Measurements from ENCODE around the gene CD4.

Gene CD4

DNA sequence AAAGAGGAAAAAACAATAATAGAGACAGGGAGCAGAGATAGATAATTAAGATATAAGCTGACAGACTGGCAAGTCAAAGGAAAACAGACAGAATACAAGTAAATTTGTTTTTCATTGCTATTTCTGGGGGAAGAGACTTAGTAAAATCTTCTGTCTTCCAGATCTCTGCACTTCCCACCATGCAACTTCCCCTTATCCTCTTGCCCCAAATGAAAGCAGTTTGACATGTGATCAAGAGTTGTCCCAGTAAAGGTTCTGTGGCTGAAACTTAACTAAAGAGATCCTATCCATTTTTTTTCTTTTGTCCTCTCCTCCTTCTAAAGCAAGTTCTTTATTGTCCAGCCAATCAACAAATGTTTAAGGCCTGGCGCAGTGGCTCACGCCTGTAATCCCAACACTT lies 34.9 kb upstream of the CD4 start:
- no peak overlapping the region for H3K4me3 ChIP-seq (ENCODE audit: low read depth, low read length)
- peaks cover 14 to 28% of the 10 kb centered on the region in 2 experiments; a peak in 2 of 3 replicates for H3K36me3 ChIP-seq (ENCODE audit: control insufficient read depth in 2 of 2, insufficient read depth in 1 of 2, low read length in 2 of 2)
- ChIA-PET CTCF (interaction anchor here (0.6 to 5.6 kb wide), 25 partner anchors 8 to 143 kb away, joined by 3 to 140 read pairs (median 6); partner anchors contain the start of genes CDCA3, COPS7A, GPR162 and PTMS), POLR2A (interaction anchor here (1.1 to 4.2 kb wide), 11 partner anchors 12 to 118 kb away, joined by 3 to 79 read pairs (median 14); partner anchors contain the start of genes CDCA3, LAG3, P3H3 and PTMS)
- 0 out of 2 replicates have a peak, but pooled peaks cover 2% of the 10 kb centered on the region for H3K4me1 ChIP-seq (ENCODE audit: control insufficient read depth, insufficient read depth, low read length)
- H3K27ac ChIP-seq (ENCODE audit: extremely low read depth, low read depth, low read length): no peak overlapping the region
- H3K9me3 ChIP-seq (ENCODE audit: control insufficient read depth, insufficient read depth, low read depth, low read length): no peaks in the 10 kb centered on the region
- no peak for TF ChIP-seq ZNF548 (tag by site-specific recombination; IDR thresholded peaks at IDR 0.05)
- no peak for TF ChIP-seq ZNF426 (tag by site-specific recombination; IDR thresholded peaks at IDR 0.05)
- TF ChIP-seq, protein P1, sequence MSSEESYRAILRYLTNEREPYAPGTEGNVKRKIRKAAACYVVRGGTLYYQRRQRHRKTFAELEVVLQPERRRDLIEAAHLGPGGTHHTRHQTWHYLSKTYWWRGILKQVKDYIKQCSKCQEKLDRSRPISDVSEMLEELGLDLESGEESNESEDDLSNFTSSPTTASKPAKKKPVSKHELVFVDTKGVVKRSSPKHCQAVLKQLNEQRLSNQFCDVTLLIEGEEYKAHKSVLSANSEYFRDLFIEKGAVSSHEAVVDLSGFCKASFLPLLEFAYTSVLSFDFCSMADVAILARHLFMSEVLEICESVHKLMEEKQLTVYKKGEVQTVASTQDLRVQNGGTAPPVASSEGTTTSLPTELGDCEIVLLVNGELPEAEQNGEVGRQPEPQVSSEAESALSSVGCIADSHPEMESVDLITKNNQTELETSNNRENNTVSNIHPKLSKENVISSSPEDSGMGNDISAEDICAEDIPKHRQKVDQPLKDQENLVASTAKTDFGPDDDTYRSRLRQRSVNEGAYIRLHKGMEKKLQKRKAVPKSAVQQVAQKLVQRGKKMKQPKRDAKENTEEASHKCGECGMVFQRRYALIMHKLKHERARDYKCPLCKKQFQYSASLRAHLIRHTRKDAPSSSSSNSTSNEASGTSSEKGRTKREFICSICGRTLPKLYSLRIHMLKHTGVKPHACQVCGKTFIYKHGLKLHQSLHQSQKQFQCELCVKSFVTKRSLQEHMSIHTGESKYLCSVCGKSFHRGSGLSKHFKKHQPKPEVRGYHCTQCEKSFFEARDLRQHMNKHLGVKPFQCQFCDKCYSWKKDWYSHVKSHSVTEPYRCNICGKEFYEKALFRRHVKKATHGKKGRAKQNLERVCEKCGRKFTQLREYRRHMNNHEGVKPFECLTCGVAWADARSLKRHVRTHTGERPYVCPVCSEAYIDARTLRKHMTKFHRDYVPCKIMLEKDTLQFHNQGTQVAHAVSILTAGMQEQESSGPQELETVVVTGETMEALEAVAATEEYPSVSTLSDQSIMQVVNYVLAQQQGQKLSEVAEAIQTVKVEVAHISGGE (tag by site-specific recombination; conservative IDR thresholded peaks at IDR 0.05; ENCODE audit: low read depth): no peak
- TF ChIP-seq WT1 (tag by site-specific recombination; IDR thresholded peaks at IDR 0.05): no peak
- TF ChIP-seq ZNF311 (tag by site-specific recombination; IDR thresholded peaks at IDR 0.05; ENCODE audit: borderline replicate concordance): no peak
- no peak for TF ChIP-seq ZSCAN23 (tag by site-specific recombination; IDR thresholded peaks at IDR 0.05)
- TF ChIP-seq, protein P2, sequence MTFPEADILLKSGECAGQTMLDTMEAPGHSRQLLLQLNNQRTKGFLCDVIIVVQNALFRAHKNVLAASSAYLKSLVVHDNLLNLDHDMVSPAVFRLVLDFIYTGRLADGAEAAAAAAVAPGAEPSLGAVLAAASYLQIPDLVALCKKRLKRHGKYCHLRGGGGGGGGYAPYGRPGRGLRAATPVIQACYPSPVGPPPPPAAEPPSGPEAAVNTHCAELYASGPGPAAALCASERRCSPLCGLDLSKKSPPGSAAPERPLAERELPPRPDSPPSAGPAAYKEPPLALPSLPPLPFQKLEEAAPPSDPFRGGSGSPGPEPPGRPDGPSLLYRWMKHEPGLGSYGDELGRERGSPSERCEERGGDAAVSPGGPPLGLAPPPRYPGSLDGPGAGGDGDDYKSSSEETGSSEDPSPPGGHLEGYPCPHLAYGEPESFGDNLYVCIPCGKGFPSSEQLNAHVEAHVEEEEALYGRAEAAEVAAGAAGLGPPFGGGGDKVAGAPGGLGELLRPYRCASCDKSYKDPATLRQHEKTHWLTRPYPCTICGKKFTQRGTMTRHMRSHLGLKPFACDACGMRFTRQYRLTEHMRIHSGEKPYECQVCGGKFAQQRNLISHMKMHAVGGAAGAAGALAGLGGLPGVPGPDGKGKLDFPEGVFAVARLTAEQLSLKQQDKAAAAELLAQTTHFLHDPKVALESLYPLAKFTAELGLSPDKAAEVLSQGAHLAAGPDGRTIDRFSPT (tag by site-specific recombination; IDR thresholded peaks at IDR 0.05): no peak
- TF ChIP-seq ZNF544 (tag by site-specific recombination; IDR thresholded peaks at IDR 0.05): no peak

GRCh38 chr12:6757028-6757690 lies 32.2 kb upstream of the CD4 start:
- TF ChIP-seq, protein P3, sequence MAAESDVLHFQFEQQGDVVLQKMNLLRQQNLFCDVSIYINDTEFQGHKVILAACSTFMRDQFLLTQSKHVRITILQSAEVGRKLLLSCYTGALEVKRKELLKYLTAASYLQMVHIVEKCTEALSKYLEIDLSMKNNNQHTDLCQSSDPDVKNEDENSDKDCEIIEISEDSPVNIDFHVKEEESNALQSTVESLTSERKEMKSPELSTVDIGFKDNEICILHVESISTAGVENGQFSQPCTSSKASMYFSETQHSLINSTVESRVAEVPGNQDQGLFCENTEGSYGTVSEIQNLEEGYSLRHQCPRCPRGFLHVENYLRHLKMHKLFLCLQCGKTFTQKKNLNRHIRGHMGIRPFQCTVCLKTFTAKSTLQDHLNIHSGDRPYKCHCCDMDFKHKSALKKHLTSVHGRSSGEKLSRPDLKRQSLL (tag by site-specific recombination; IDR thresholded peaks at IDR 0.05): peak; percentile 5; the same call in 1 of the 2 replicates
- TF ChIP-seq ZNF560 (tag by site-specific recombination; IDR thresholded peaks at IDR 0.05; ENCODE audit: borderline replicate concordance): no peak
- TF ChIP-seq PRDM1 (tag by site-specific recombination; IDR thresholded peaks at IDR 0.05): peak; percentile 57
- TF ChIP-seq KLF1 (tag by site-specific recombination; IDR thresholded peaks at IDR 0.05): peak; percentile 45; the same call in 1 of the 2 replicates
- TF ChIP-seq ZNF639 (tag by site-specific recombination; IDR thresholded peaks at IDR 0.05): no peak
- peak; percentile 90 for TF ChIP-seq ZNF366 (tag by site-specific recombination; conservative IDR thresholded peaks at IDR 0.05)
- TF ChIP-seq ZNF335 (tag by site-specific recombination; conservative IDR thresholded peaks at IDR 0.05): peak; percentile 64
- H3K9me3 ChIP-seq (ENCODE audit: control insufficient read depth, insufficient read depth, low read depth, low read length): no peaks in the 10 kb centered on the region
- H3K27ac ChIP-seq (ENCODE audit: extremely low read depth, low read depth, low read length): no peak overlapping the region
- H3K36me3 ChIP-seq (ENCODE audit: control insufficient read depth in 2 of 2, insufficient read depth in 1 of 2, low read length in 2 of 2): peaks cover 0 to under 1% of the 10 kb centered on the region in 2 experiments; a peak in 1 of 3 replicates
- ChIA-PET POLR2A (interaction anchor here (1.3 kb wide), 1 partner anchor 9 kb away, joined by 4 read pairs; the partner anchor contains the start of gene PTMS), CTCF (interaction anchor here (0.6 to 0.8 kb wide), 4 partner anchors 9 to 325 kb away, joined by 3 to 4 read pairs (median 4); no protein-coding TSS in a partner anchor)
- 0 out of 2 replicates have a peak, but pooled peaks cover 2% of the 10 kb centered on the region for H3K4me1 ChIP-seq (ENCODE audit: control insufficient read depth, insufficient read depth, low read length)
- H3K4me3 ChIP-seq (ENCODE audit: low read depth, low read length): no peak overlapping the region
